ENCODE data around the gene PLEK2. TPM values are rescaled to one million over a fixed set of nuclear protein-coding genes. Genes with fewer than 3 reads are reported as not detected.

The PLEK2 gene
- total and polyA plus RNA-seq, 3 experiments from 2014 or later, result 0.58 to 1.2 (median 0.81) TPM

GRCh38 chr14:67377916-67378315, 34.0 kb downstream of the PLEK2 start:
- H3K27ac Mint-ChIP-seq, result peak overlapping the region in 1 of 8 donors; percentile 30

GRCh38 chr14:67373347-67373746, 38.6 kb downstream of the PLEK2 start:
- CTCF ChIA-PET, result no interaction called here
- peaks cover 0 to 93% (median 21%) of the 10 kb centered on the region in 3 donors for H3K36me3 Mint-ChIP-seq

More at GRCh38 chr14:67377916-67378315, 34.0 kb downstream of the PLEK2 start:
- no peak overlapping the region for H3K4me3 ChIP-seq (ENCODE audit: low read length)
- Mint-ChIP-seq H3K4me1 (peaks cover 7 to 18% (median 13%) of the 10 kb centered on the region in 3 donors), H3K4me3 (no peak overlapping the region), H3K27me3 (no peaks in the 10 kb centered on the region), H3K36me3 (peaks cover 5 to 94% (median 31%) of the 10 kb centered on the region in 3 donors), H3K9me3 (no peaks in the 10 kb centered on the region)
- CTCF ChIA-PET, result no interaction called here
- POLR2A ChIA-PET, result interaction anchor here (0.7 kb wide), 1 partner anchor 326 kb away, joined by 3 read pairs; no protein-coding TSS in a partner anchor
- H3K27ac ChIP-seq (ENCODE audit: low read depth, low read length), result no peak overlapping the region
- H3K36me3 ChIP-seq (ENCODE audit: insufficient read depth, low read length), result peaks cover 68% of the 10 kb centered on the region
- H3K9me3 ChIP-seq (ENCODE audit: low read length), result no peaks in the 10 kb centered on the region
- no peak for DNase-seq
- H3K4me1 ChIP-seq (ENCODE audit: insufficient read depth, low read length), result peaks cover 3% of the 10 kb centered on the region
- H3K27me3 ChIP-seq (ENCODE audit: insufficient read depth, low read length, poor library complexity, severe bottlenecking), result no peaks in the 10 kb centered on the region

DNA sequence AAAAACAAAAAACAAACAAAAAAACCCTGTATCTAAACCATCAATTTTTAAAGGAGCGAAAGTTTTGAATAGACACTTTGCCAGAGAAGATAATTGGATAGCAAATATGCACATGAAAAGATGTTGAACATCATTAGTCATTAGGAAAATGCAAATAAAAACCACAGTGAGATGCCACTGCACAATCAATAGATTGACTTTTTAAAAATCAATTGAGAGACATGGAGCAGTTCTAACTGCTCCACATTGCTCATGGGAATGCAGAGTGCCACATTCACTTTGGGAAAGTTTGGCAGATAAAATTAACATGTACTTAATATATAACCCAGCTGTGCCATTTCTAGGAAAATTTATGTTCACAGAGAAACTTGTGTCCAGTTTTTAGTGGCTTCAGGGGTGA, 39.1 kb downstream of the PLEK2 start:
- Histone ChIP-seq H3K9me3 (ENCODE audit: low read length) (no peaks in the 10 kb centered on the region), H3K4me1 (ENCODE audit: insufficient read depth, low read length) (peaks cover 6% of the 10 kb centered on the region), H3K27me3 (ENCODE audit: insufficient read depth, low read length, poor library complexity, severe bottlenecking) (no peaks in the 10 kb centered on the region), H3K27ac (ENCODE audit: low read depth, low read length) (no peak overlapping the region), H3K4me3 (ENCODE audit: low read length) (no peak overlapping the region), H3K36me3 (ENCODE audit: insufficient read depth, low read length) (peaks cover 59% of the 10 kb centered on the region)
- ChIA-PET POLR2A (no interaction called here), CTCF (no interaction called here)
- no peak for DNase-seq
- Mint-ChIP-seq H3K36me3 (peaks cover 0 to 92% (median 21%) of the 10 kb centered on the region in 3 donors), H3K27me3 (no peaks in the 10 kb centered on the region), H3K9me3 (no peaks in the 10 kb centered on the region), H3K4me3 (no peak overlapping the region), H3K4me1 (peaks cover 24 to 53% (median 46%) of the 10 kb centered on the region in 3 donors), H3K27ac (peak overlapping the region in 3 of 8 donors; percentile 46 to 74 (median 68))

More at GRCh38 chr14:67373347-67373746, 38.6 kb downstream of the PLEK2 start:
- Mint-ChIP-seq H3K4me1 (peaks cover 23 to 49% (median 41%) of the 10 kb centered on the region in 3 donors), H3K9me3 (no peaks in the 10 kb centered on the region), H3K4me3 (peak overlapping the region in 1 of 7 donors; percentile 44), H3K27me3 (no peaks in the 10 kb centered on the region), H3K27ac (peak overlapping the region in 7 of 8 donors; percentile 11 to 74 (median 50))
- no peaks in the 10 kb centered on the region for H3K27me3 ChIP-seq (ENCODE audit: insufficient read depth, low read length, poor library complexity, severe bottlenecking)
- POLR2A ChIA-PET, result no interaction called here
- peaks cover 6% of the 10 kb centered on the region for H3K4me1 ChIP-seq (ENCODE audit: insufficient read depth, low read length)
- H3K4me3 ChIP-seq (ENCODE audit: low read length), result no peak overlapping the region
- peaks cover 58% of the 10 kb centered on the region for H3K36me3 ChIP-seq (ENCODE audit: insufficient read depth, low read length)
- no peak for DNase-seq
- H3K27ac ChIP-seq (ENCODE audit: low read depth, low read length), result no peak overlapping the region
- no peaks in the 10 kb centered on the region for H3K9me3 ChIP-seq (ENCODE audit: low read length)

GRCh38 chr14:67371247-67372148, 40.5 kb downstream of the PLEK2 start:
- H3K4me1 Mint-ChIP-seq, result peaks cover 29 to 58% (median 55%) of the 10 kb centered on the region in 3 donors
- peak overlapping the region in 4 of 8 donors; percentile 11 to 79 (median 42) for H3K27ac Mint-ChIP-seq
- Histone ChIP-seq H3K4me1 (ENCODE audit: insufficient read depth, low read length) (peaks cover 6% of the 10 kb centered on the region), H3K9me3 (ENCODE audit: low read length) (no peaks in the 10 kb centered on the region), H3K27ac (ENCODE audit: low read depth, low read length) (no peak overlapping the region), H3K36me3 (ENCODE audit: insufficient read depth, low read length) (peaks cover 53% of the 10 kb centered on the region), H3K27me3 (ENCODE audit: insufficient read depth, low read length, poor library complexity, severe bottlenecking) (no peaks in the 10 kb centered on the region), H3K4me3 (ENCODE audit: low read length) (no peak overlapping the region)
- H3K36me3 Mint-ChIP-seq, result peaks cover 5 to 91% (median 16%) of the 10 kb centered on the region in 3 donors
- ChIA-PET CTCF (interaction anchor here (0.7 kb wide), 1 partner anchor 20 kb away, joined by 3 read pairs; no protein-coding TSS in a partner anchor), POLR2A (no interaction called here)
- no peak overlapping the region for H3K4me3 Mint-ChIP-seq
- no peak for DNase-seq
- no peaks in the 10 kb centered on the region for H3K27me3 Mint-ChIP-seq
- no peaks in the 10 kb centered on the region for H3K9me3 Mint-ChIP-seq

GRCh38 chr14:67370830-67371229, 41.1 kb downstream of the PLEK2 start:
- peaks cover 53% of the 10 kb centered on the region for H3K36me3 ChIP-seq (ENCODE audit: insufficient read depth, low read length)
- POLR2A ChIA-PET, result no interaction called here

GRCh38 chr14:67365476-67365875, 46.5 kb downstream of the PLEK2 start:
- peaks cover 12% of the 10 kb centered on the region for H3K4me1 ChIP-seq (ENCODE audit: insufficient read depth, low read length)

More at GRCh38 chr14:67370830-67371229, 41.1 kb downstream of the PLEK2 start:
- no peaks in the 10 kb centered on the region for H3K9me3 Mint-ChIP-seq
- H3K36me3 Mint-ChIP-seq, result peaks cover 5 to 91% (median 16%) of the 10 kb centered on the region in 3 donors
- peak overlapping the region in 7 of 8 donors; percentile 29 to 87 (median 42) for H3K27ac Mint-ChIP-seq
- no peak overlapping the region for H3K27ac ChIP-seq (ENCODE audit: low read depth, low read length)
- peaks cover 32 to 61% (median 60%) of the 10 kb centered on the region in 3 donors for H3K4me1 Mint-ChIP-seq
- H3K4me1 ChIP-seq (ENCODE audit: insufficient read depth, low read length), result peaks cover 6% of the 10 kb centered on the region
- H3K27me3 Mint-ChIP-seq, result no peaks in the 10 kb centered on the region
- H3K9me3 ChIP-seq (ENCODE audit: low read length), result no peaks in the 10 kb centered on the region
- H3K27me3 ChIP-seq (ENCODE audit: insufficient read depth, low read length, poor library complexity, severe bottlenecking), result no peaks in the 10 kb centered on the region
- CTCF ChIA-PET, result interaction anchor here (0.7 kb wide), 1 partner anchor 20 kb away, joined by 3 read pairs; no protein-coding TSS in a partner anchor
- DNase-seq, result no peak
- no peak overlapping the region for H3K4me3 ChIP-seq (ENCODE audit: low read length)
- no peak overlapping the region for H3K4me3 Mint-ChIP-seq

DNA sequence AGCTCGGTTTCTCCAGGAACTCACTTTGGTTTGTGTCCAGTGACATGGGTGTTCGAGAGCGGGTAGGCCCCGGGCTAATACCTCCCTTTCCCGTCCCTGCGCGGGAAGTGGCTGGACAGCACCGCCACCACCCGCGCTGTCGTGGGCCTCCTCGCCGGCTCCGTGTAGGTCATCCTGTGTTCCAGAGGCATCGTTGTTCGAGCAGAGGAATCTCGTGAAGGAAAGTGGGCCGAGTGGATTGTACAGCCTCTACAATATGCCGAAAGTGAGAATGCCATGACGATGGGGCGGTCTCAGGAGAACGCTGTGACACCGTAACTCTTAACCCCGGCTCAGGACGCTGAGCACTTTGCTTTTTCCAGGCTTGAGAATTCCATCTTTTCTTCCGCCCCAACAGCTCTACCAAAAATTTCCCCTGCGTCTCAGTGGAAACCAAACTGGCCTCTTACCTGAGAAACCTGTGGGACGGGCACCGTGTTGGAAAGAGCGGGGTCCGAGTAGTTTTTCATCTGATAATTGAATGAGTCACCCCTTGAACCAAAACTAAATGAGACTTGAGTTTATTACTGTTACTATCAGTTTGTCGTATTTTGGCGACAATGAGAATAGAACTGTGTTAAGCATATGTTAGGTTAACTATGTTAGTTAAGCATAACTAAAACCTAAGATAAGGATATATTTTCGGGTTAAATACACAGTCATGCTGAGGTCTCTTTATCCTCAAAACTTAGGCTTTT, 51.3 kb downstream of the PLEK2 start:
- Histone ChIP-seq H3K27ac (ENCODE audit: low read depth, low read length) (peak overlapping the region; percentile 92), H3K4me3 (ENCODE audit: low read length) (peak overlapping the region; percentile 56), H3K36me3 (ENCODE audit: insufficient read depth, low read length) (peaks cover 6% of the 10 kb centered on the region), H3K27me3 (ENCODE audit: insufficient read depth, low read length, poor library complexity, severe bottlenecking) (no peaks in the 10 kb centered on the region), H3K4me1 (ENCODE audit: insufficient read depth, low read length) (peaks cover 27% of the 10 kb centered on the region), H3K9me3 (ENCODE audit: low read length) (no peaks in the 10 kb centered on the region)
- Mint-ChIP-seq H3K4me3 (peak overlapping the region; percentile 93 to 100 (median 98)), H3K27me3 (peaks cover 0 to 3% of the 10 kb centered on the region in 2 donors), H3K9me3 (peaks cover 0 to 1% (median 0%) of the 10 kb centered on the region in 5 donors), H3K4me1 (peaks cover 58 to 95% (median 92%) of the 10 kb centered on the region in 3 donors), H3K27ac (peak overlapping the region; percentile 95 to 100 (median 98)), H3K36me3 (peaks cover 0 to 45% (median 5%) of the 10 kb centered on the region in 3 donors)
- CTCF ChIA-PET, result interaction anchor here (0.8 to 1.5 kb wide), 11 partner anchors 8 to 1001 kb away, joined by 3 to 8 read pairs (median 5); partner anchors contain the start of genes PALS1, PIGH and RDH11
- POLR2A ChIA-PET, result interaction anchor here (1.0 to 1.3 kb wide), 4 partner anchors 119 to 240 kb away, joined by 3 to 7 read pairs (median 4); partner anchors contain the start of genes PALS1, PIGH and TMEM229B
- DNase-seq, result no peak

More at GRCh38 chr14:67365476-67365875, 46.5 kb downstream of the PLEK2 start:
- H3K9me3 Mint-ChIP-seq, result no peaks in the 10 kb centered on the region
- peak overlapping the region in 1 of 8 donors; percentile 45 for H3K27ac Mint-ChIP-seq
- peaks cover 48 to 85% (median 79%) of the 10 kb centered on the region in 3 donors for H3K4me1 Mint-ChIP-seq
- Histone ChIP-seq H3K27me3 (ENCODE audit: insufficient read depth, low read length, poor library complexity, severe bottlenecking) (no peaks in the 10 kb centered on the region), H3K36me3 (ENCODE audit: insufficient read depth, low read length) (peaks cover 25% of the 10 kb centered on the region), H3K9me3 (ENCODE audit: low read length) (no peaks in the 10 kb centered on the region), H3K27ac (ENCODE audit: low read depth, low read length) (no peak overlapping the region), H3K4me3 (ENCODE audit: low read length) (no peak overlapping the region)
- CTCF ChIA-PET, result no interaction called here
- no peak for DNase-seq
- no peaks in the 10 kb centered on the region for H3K27me3 Mint-ChIP-seq
- POLR2A ChIA-PET, result no interaction called here
- no peak overlapping the region for H3K4me3 Mint-ChIP-seq
- peaks cover 5 to 75% (median 10%) of the 10 kb centered on the region in 3 donors for H3K36me3 Mint-ChIP-seq
